ENCODE results near the gene CDK19. TPM values are rescaled to one million over a fixed set of nuclear protein-coding genes. Genes with fewer than 3 reads are reported as not detected.

Gene CDK19
- total and polyA plus RNA-seq, 2 of the 4 experiments (the other 2 are of a cell fraction), result 6.0 to 6.8 TPM

DNA sequence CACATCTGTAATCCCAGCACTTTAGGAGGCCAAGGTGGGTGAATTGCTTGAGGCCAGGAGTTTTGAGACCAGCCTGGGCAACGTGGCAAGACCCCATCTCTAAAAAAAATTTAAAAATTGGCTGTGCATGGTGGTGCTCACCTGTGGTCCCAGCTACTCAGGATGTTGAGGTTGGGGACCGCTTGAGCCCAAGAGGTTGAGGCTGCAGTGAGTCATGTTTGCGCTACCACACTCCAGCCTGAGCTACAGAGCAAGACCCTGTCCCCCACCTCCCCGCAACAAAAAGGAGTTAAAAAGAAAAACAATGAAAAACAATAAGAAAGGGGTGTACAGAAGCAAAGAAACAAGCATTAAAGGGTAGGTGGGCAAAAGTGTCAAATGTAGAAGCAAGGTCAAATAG, 57.3 kb downstream of the CDK19 start:
- 100% methylated on average over 1 of the region's 4 CpGs; no CpG with 5 or more reads in 1 of the 2 experiments for WGBS, 2 experiments (ENCODE audit: extremely low coverage in 2 of 2, insufficient read length in 1 of 2)
- peaks cover 2 to 9% of the 10 kb centered on the region in 2 experiments; a peak in 3 of 4 replicates for H3K79me1 ChIP-seq (ENCODE audit: low read depth in 1 of 2, low read length in 2 of 2)
- H3K4me3 ChIP-seq (ENCODE audit: insufficient read depth, low read depth, low read length), result no peak overlapping the region
- ChIA-PET CTCF (interaction anchor here (0.6 kb wide), 1 partner anchor 39 kb away, joined by 5 read pairs; no protein-coding TSS in a partner anchor), POLR2A (ENCODE audit: unreplicated experiment) (no interaction called here)
- no peak overlapping the region for H4K91ac ChIP-seq (ENCODE audit: insufficient read depth, low read depth, low read length)
- in situ Hi-C loops (cut with MboI; ENCODE audit: low sequenced_read_pairs) (no loop called here), intact Hi-C loops (cut with micrococcal nuclease) (no loop called here), dilution Hi-C loops (cut with HindIII; ENCODE audit: low sequenced_read_pairs, unreplicated experiment) (no loop called here)
- H3K36me3 ChIP-seq (ENCODE audit: control insufficient read depth, insufficient read depth, low read length), result no peaks in the 10 kb centered on the region
- ATAC-seq (ENCODE audit: low read depth) (no peak), DNase-seq (no peak)
- no peak overlapping the region for H2AK5ac ChIP-seq (ENCODE audit: low read depth, low read length)
- no peak overlapping the region for H4K8ac ChIP-seq (ENCODE audit: low read depth in 2 of 2, low read length in 2 of 2)
- H2BK5ac ChIP-seq (ENCODE audit: low read depth, low read length, poor library complexity, severe bottlenecking), result no peak overlapping the region
- no peak overlapping the region for H3K14ac ChIP-seq (replicated peaks; ENCODE audit: low read depth, low read length)
- H4K5ac ChIP-seq (ENCODE audit: low read depth, low read length), result no peak overlapping the region
- no peaks in the 10 kb centered on the region for H3K9me3 ChIP-seq (ENCODE audit: control insufficient read depth, insufficient read depth, low read length)
- no peak overlapping the region for H2AFZ ChIP-seq (replicated peaks; ENCODE audit: low read length, poor library complexity)
- no peak overlapping the region for H2AK9ac ChIP-seq (replicated peaks; ENCODE audit: low read depth, low read length, poor library complexity)
- H3K4ac ChIP-seq (ENCODE audit: low read depth, low read length), result no peak overlapping the region
- H3K27me3 ChIP-seq (ENCODE audit: control insufficient read depth, insufficient read depth, low read length), result no peaks in the 10 kb centered on the region
- H3K4me2 ChIP-seq (ENCODE audit: low read depth, low read length), result no peak overlapping the region
- no peak overlapping the region for H2BK15ac ChIP-seq (ENCODE audit: low read depth, low read length)
- no TSS peak for BruUV-seq (replicated peaks)
- H4K20me1 ChIP-seq (ENCODE audit: insufficient read depth, low read length), result no peaks in the 10 kb centered on the region
- H3K18ac ChIP-seq (ENCODE audit: low read depth, low read length), result no peak overlapping the region
- H3K56ac ChIP-seq (ENCODE audit: extremely low read depth, insufficient read depth, low read length), result no peak overlapping the region
- TF ChIP-seq RCOR1 (IDR thresholded peaks at IDR 0.05; ENCODE audit: insufficient replicate concordance, low read length) (no peak), RFX5 (IDR thresholded peaks at IDR 0.05; ENCODE audit: low read depth, low read length) (no peak), MAFK (IDR thresholded peaks at IDR 0.05; ENCODE audit: low read depth, low read length) (no peak)
- no peak overlapping the region for H3K9ac ChIP-seq (ENCODE audit: low read depth, low read length)
- no peak overlapping the region for H2BK20ac ChIP-seq (ENCODE audit: low read depth, low read length)
- H2BK120ac ChIP-seq (ENCODE audit: low read depth, low read length), result no peak overlapping the region
- H3K23ac ChIP-seq (ENCODE audit: low read depth, low read length), result no peak overlapping the region
- no peak overlapping the region for H3K27ac ChIP-seq (ENCODE audit: insufficient read depth, low read length)
- no peaks in the 10 kb centered on the region for H3K4me1 ChIP-seq (ENCODE audit: control insufficient read depth, insufficient read depth, low read length)
- no peaks in the 10 kb centered on the region for H3K9me1 ChIP-seq (ENCODE audit: insufficient read depth, low read length)

All from IMR-90 (cell line).